GM23338 (cell line): ENCODE results near the gene BAG2. TPM values are rescaled to one million over a fixed set of nuclear protein-coding genes. Genes with fewer than 3 reads are reported as not detected.

Experiments used
- ATAC-seq: fragments of 200-7000 bp; cut with Tn5 transposase; 3 replicates; pipeline ENCODE4 v1.9.1; 2020
- DNase-seq: peaks from one replicate; pipeline ENCODE4 v3.0.0-alpha.2; 2015; ENCODE audit warnings: low spot score
- H2AFZ ChIP-seq: fragments of 200-600 bp; sonication (generic); 2 replicates; pipeline ENCODE4 v1.8.0; 2016; ENCODE audit warnings: antibody characterized with exemption, mild to moderate bottlenecking, moderate library complexity
- H3F3A ChIP-seq: fragments of 200-600 bp; sonication (generic); replicated peaks from 2 replicates; pipeline ENCODE4 v1.8.0; 2017; ENCODE audit warnings: antibody characterized with exemption, mixed run types, low read depth
- H3K27ac ChIP-seq: fragments of 200-600 bp; sonication (generic); 2 replicates; pipeline ENCODE4 v1.6.1; 2016; ENCODE audit warnings: low read depth
- H3K27me3 ChIP-seq: fragments of 200-600 bp; sonication (generic); 2 replicates; pipeline ENCODE4 v1.8.0; 2016; ENCODE audit warnings: mild to moderate bottlenecking, mixed run types, moderate library complexity; ENCODE audit not compliant: insufficient read depth
- H3K36me3 ChIP-seq: fragments of 200-600 bp; sonication (generic); 2 replicates; pipeline ENCODE4 v1.8.0; 2016; ENCODE audit warnings: mild to moderate bottlenecking; ENCODE audit not compliant: insufficient read depth
- H3K4me1 ChIP-seq: fragments of 200-600 bp; sonication (generic); 2 replicates; pipeline ENCODE4 v1.8.0; 2016; ENCODE audit warnings: mild to moderate bottlenecking, moderate library complexity; ENCODE audit not compliant: insufficient read depth
- H3K4me2 ChIP-seq: fragments of 200-600 bp; sonication (generic); 2 replicates; pipeline ENCODE4 v1.7.1; 2017; ENCODE audit warnings: mixed run types
- H3K4me3 ChIP-seq: fragments of 200-600 bp; sonication (generic); 2 replicates; pipeline ENCODE4 v1.6.1; 2016; ENCODE audit warnings: mixed run types
- H3K79me2 ChIP-seq: fragments of 200-600 bp; sonication (generic); replicated peaks from 2 replicates; pipeline ENCODE4 v1.8.0; 2017; ENCODE audit warnings: mild to moderate bottlenecking; ENCODE audit not compliant: insufficient read depth
- H3K9me2 ChIP-seq: fragments of 200-600 bp; sonication (generic); 2 replicates; pipeline ENCODE4 v1.8.0; 2017; ENCODE audit not compliant: insufficient read depth
- H4K20me1 ChIP-seq: fragments of 200-600 bp; sonication (generic); replicated peaks from 2 replicates; pipeline ENCODE4 v1.8.0; 2017; ENCODE audit warnings: mild to moderate bottlenecking; ENCODE audit not compliant: insufficient read depth
- H3K27ac Mint-ChIP-seq: 2 replicates; pipeline ENCODE4 v1.8.0; 2020; ENCODE audit warnings: inconsistent platforms, mild to moderate bottlenecking, moderate library complexity, mixed read lengths
- H3K27me3 Mint-ChIP-seq: 3 replicates; pipeline ENCODE4 v1.8.0; 2022; ENCODE audit warnings: low read depth, mild to moderate bottlenecking, moderate library complexity, mixed read lengths, inconsistent platforms; ENCODE audit not compliant: insufficient read depth, poor library complexity
- H3K36me3 Mint-ChIP-seq: 3 replicates; pipeline ENCODE4 v1.8.0; 2021; ENCODE audit warnings: low read depth, mild to moderate bottlenecking, inconsistent platforms, moderate library complexity, mixed read lengths
- H3K4me1 Mint-ChIP-seq: 3 replicates; pipeline ENCODE4 v1.8.0; 2020; ENCODE audit warnings: mild to moderate bottlenecking, inconsistent platforms, mixed read lengths
- H3K4me3 Mint-ChIP-seq: 3 replicates; pipeline ENCODE4 v1.8.0; 2021; ENCODE audit warnings: moderate library complexity, mild to moderate bottlenecking, inconsistent platforms, mixed read lengths
- H3K9me3 Mint-ChIP-seq: 3 replicates; pipeline ENCODE4 v1.8.0; 2020; ENCODE audit warnings: moderate library complexity, mild to moderate bottlenecking, inconsistent platforms, mixed read lengths
- CREB1 ChIP-seq: fragments of 250-450 bp; sonication (Bioruptor Pico); IDR thresholded peaks from 2 replicates; pipeline ENCODE4 v1.5.0; 2020; ENCODE audit warnings: low read depth, mild to moderate bottlenecking, moderate library complexity
- CTCF ChIP-seq, 2 experiments: fragments of 200-600 bp in 1 of 2; sonication (generic) in 1 of 2; conservative IDR thresholded peaks; 2 replicates each; pipeline versions ENCODE4 v1.5.1 to v1.6.1; 2016 to 2017; ENCODE audit warnings: antibody characterized with exemption in 2 of 2, low read depth in 2 of 2, mild to moderate bottlenecking in 2 of 2, moderate library complexity in 1 of 2
- EZH2 ChIP-seq: fragments of 200-600 bp; sonication (generic); IDR thresholded peaks from one replicate; pipeline ENCODE4 v1.8.0; 2017; ENCODE audit warnings: antibody characterized with exemption, mild to moderate bottlenecking, low read depth; ENCODE audit not compliant: unreplicated experiment
- NANOG ChIP-seq: IDR thresholded peaks from 2 replicates; pipeline ENCODE4 v1.6.1; 2016; ENCODE audit warnings: antibody characterized with exemption, borderline replicate concordance
- POLR2AphosphoS5 ChIP-seq: IDR thresholded peaks from 2 replicates; pipeline ENCODE4 v1.6.1; 2016; ENCODE audit warnings: antibody characterized with exemption, low read depth
- ZNF462 ChIP-seq: fragments of 250-450 bp; sonication (Bioruptor Pico); IDR thresholded peaks from 2 replicates; pipeline ENCODE4 v1.5.0; 2020; ENCODE audit warnings: mild to moderate bottlenecking, moderate library complexity
- polyA plus RNA-seq: library from polyadenylated mRNA; unstranded; fragments of >200 nt; fragmentation: Nextera tagmentation; extraction: Ambion mirVana; gene quantifications from 2 replicates; pipeline ENCODE4 v1.2.1, GENCODE V29; 2016
- total RNA-seq: library from RNA; depleted of rRNA; stranded (reverse); fragments of >200 nt; shearing (Covaris generic); gene quantifications from 2 replicates; pipeline ENCODE4 v1.2.3, GENCODE V29; 2014

The BAG2 gene
- total and polyA plus RNA-seq, 2 experiments from 2014 or later: 8.5 to 9.5 TPM

DNA sequence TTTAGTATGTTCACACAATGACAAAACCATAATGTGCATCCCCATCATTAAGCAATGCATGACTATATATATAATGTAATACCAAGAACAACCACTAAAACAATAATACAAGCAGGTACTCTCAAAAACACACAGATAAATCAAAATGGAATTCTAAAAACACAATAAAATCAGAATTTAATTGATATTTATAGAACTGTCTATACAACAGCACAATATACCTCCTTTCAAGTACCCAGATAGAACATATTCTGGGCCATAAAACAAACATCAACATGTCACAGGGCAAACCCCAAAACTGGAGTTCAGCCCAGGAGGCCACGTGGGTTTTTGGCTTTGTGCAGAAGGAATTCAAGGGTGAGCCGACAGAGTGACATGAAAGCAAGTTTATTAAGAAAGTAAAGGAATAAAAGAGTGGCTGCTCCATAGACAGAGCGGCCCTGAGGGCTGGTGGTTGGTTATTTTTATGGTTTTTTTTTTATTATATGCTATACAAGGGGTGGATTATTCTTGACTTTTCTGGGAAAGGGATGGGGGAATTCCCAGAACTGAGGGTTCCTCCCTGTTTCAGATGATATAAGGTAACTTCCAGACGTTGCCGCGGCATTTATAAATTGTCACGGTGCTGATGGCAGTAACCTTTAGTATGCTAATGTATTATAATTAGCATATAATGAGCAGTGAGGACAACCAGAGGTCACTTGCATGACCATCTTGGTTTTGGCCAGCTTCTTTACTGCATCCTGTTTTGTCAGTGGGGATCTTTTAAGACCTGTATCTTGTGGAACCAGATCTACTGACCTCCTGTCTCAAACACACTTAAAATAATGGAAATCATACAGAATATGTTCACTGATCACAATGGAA is 44.3 kb downstream of the BAG2 start:
- H3K36me3 Mint-ChIP-seq: peaks cover 10% of the 10 kb centered on the region; the same call in 2 of the 3 replicates
- Histone ChIP-seq H2AFZ (no peak overlapping the region), H3K4me2 (no peak overlapping the region), H3K9me2 (no peaks in the 10 kb centered on the region), H3K4me1 (peaks cover 3% of the 10 kb centered on the region; the same call in 1 of the 2 replicates), H3K4me3 (no peak overlapping the region), H3K36me3 (no peaks in the 10 kb centered on the region), H3K27ac (no peak overlapping the region), H3K27me3 (no peaks in the 10 kb centered on the region), H4K20me1 (peaks cover 20% of the 10 kb centered on the region), H3K79me2 (peaks cover 98% of the 10 kb centered on the region), H3F3A (no peaks in the 10 kb centered on the region)
- DNase-seq (no peak), ATAC-seq (no peak)
- no peak for TF ChIP-seq ZNF462 (CRISPR knock-in tag)
- no peak for TF ChIP-seq CREB1 (CRISPR knock-in tag)
- no peak for TF ChIP-seq POLR2AphosphoS5
- TF ChIP-seq NANOG: no peak
- TF ChIP-seq CTCF (conservative IDR thresholded peaks at IDR 0.05; ENCODE audit: low read depth in 2 of 2): peak in 1 of 2 experiments; percentile 41; a peak in 1 of 4 replicates
- TF ChIP-seq EZH2: no peak
- no peak overlapping the region for H3K4me3 Mint-ChIP-seq
- H3K27ac Mint-ChIP-seq: no peak overlapping the region; the same call in 1 of the 2 replicates
- peaks cover 2% of the 10 kb centered on the region for H3K27me3 Mint-ChIP-seq
- peaks cover 10% of the 10 kb centered on the region for H3K9me3 Mint-ChIP-seq
- peaks cover 30% of the 10 kb centered on the region for H3K4me1 Mint-ChIP-seq
